GM18867 (cell line): ENCODE data around the gene RGS3.
A peak's percentile ranks its signal among the peaks of the same experiment; 100 is the strongest.

Experiments used
- ATAC-seq: cut with Tn5 transposase; IDR thresholded peaks from one replicate; pipeline ENCODE4 v1.9.1; 2021; ENCODE audit warnings: mild to moderate bottlenecking, moderate library complexity; ENCODE audit not compliant: unreplicated experiment

Gene RGS3

GRCh38 chr9:113509463-113509862, 45.9 kb downstream of the RGS3 start:
- no peak for ATAC-seq

- ATAC-seq: no peak
Observed at GRCh38 chr9:113511047-113511521, 47.6 kb downstream of the RGS3 start.

DNA sequence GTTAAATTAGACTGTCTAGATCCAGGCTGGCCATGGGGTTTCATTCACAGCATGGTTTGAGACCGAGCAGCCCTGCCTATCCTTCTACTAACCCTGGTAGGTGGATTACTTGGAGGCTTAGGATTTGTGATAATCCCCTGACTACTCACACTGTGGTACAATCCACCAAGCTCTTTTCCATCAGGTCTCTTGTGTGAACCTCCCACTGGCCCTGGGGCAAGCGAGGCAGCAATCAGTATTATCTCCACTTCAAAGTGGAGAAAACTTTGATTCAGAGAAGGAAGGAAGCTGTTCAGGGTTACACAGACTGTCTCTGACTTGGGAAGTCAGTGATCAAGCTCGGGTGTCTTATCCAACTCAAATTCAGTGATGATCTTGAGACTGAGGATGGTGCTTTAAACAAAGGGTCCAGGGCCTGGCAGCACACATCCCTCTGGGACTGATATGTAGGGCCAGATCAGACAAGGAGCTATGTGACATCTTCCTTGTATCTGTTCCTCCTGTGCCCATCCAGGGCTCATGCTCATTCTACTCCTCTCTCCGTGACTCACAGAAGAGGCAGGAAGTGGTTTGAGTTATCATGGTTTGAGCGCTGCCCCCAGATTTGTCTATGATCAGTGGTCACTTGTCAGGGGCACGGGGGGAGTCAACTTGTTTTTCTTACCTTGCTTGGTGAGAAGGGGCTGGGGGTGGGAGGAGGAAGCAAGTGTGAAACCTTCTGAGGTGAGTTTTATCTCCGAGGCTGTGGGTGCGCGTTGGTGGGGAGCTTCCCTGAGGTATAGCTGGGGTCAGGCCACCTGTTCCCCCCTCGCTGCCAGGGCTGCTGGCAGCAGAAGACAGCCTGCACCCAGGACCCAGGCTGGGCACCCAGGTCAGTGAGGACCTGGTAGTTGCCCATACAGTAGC, 48.6 kb downstream of the RGS3 start:
- ATAC-seq: peak; percentile 47

GRCh38 chr9:113513111-113513510, 49.6 kb downstream of the RGS3 start:
- ATAC-seq: no peak

DNA sequence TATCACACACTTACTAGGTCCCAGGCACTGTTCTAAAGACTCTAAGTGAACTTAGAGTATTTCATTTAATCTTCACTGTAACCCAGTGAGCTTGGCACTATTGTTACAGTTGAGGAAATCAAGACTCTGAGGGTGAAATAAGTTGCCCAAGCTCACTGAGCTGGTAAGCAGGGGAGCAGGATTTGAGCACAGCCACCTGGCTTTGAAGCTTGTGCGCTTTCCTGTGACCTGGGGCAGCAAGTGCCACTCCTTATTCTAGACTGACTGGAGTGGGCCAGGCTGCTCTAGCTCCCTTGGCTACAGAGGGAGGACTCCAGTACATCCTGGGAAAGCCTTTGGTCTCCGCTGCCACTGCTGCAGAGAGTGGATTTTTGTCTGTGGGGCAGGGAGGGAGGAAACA, 50.0 kb downstream of the RGS3 start:
- ATAC-seq: no peak

- ATAC-seq: no peak
Observed at GRCh38 chr9:113514061-113514460, 50.5 kb downstream of the RGS3 start.

DNA sequence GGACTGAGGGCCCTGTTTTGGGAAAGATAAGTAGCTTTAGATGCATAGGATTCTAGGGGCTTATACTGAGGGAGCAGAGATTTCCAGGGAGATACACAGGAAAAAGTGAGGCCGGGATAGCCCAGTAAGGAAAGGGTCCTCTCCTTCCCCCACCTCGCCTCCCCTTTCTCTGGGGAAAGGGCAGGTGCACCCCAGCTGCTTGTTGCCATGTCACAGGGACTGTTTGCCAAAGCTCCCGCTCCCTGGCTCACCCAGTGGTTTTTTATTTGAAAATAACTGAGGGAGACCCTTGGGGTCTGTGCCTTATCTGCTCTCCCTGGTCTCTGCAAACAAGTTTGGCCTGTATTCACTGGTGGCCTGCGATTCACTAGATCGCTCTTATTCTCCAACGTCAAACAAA, 51.2 kb downstream of the RGS3 start:
- no peak for ATAC-seq

- no peak for ATAC-seq
Observed at GRCh38 chr9:113515862-113516261, 52.3 kb downstream of the RGS3 start.

GRCh38 chr9:113516840-113517577, 53.5 kb downstream of the RGS3 start:
- peak; percentile 92 for ATAC-seq

DNA sequence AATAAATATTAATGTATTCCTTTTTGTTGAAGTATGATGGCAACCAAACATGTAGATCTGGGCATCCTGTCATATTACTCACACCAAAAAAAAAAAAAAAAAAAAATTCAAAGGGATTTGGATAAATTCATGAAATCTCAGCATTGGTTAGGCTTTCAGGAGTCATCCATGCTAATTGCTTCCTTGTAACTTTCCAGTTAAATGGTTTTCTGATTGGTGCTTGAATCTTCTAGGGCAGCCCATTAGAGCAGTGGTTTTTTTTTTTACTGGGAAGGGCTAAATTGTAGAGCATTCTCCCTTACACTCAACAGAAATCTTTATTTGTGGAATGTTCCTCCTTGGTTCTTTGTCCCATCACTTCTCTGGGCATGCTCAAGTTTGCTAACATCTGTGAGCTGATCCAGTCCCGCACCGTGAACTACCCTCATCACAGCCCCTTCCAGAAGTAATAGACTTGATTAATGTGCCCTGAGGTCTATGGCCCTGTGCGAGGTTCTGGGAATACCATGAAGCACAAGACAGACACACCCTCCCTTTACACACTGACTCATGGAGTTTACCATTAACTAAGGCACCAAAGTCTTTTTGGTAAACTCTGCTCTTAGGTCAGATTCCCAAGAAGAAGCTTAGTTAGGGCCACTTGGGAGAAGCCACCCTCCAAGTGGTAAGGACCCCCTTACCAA, 56.0 kb downstream of the RGS3 start:
- no peak for ATAC-seq

DNA sequence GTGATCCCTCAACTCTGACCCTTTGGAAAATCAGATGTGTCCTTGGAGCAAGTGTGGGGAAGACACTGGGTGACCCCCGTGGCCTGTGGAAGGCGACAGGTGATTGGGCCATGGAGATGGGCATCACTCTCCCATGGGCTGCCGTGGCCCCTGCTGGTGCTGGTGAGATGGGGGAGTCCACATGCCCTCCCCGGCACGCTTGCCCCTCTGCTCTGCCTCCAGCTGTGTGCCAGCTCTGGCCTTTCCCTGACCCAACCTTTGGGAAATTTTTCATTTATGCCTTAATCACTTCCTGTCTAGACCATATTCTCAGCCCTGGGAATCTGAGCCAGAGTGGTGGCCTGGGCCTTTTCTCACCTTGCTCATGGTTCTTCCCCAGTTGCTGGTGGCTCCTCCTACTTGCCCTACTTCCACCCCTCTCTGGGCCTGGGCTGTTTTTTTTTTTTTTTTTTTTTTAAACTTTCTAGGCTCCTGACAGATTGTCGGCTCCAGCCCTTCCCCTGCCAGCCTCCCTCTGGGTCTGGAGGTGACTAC, 56.6 kb downstream of the RGS3 start:
- ATAC-seq: peak; percentile 22

DNA sequence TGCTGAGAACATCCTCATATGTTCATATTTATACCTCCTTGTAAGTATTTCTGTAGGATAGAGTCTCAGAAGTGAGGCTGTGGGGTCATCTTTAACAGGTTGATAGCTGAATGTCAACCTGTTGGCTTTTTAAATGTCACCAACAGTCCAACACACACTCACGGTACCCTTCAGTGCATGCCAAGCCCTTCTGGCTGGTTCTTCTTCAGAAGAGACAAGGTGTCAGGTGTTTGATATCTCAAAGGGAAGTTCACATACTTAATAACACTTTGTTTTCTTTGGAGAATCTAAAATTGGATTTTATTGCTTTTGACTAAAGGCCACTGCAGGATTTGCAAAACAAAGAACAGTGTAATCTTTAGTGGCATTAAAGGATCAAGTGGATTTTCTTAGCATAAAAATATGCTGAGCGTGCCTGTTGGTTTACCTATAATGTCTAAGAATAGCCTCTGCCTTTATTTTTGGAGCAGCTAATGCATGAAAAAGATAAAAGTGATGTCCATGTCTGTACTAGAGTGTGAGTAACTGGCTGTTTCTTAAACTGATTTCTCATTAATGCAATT, 58.2 kb downstream of the RGS3 start:
- no peak for ATAC-seq

- ATAC-seq: no peak
Observed at GRCh38 chr9:113522419-113522818, 58.9 kb downstream of the RGS3 start.

GRCh38 chr9:113522858-113523257, 59.3 kb downstream of the RGS3 start:
- no peak for ATAC-seq

GRCh38 chr9:113523421-113524141, 60.1 kb downstream of the RGS3 start:
- peak; percentile 90 for ATAC-seq

- no peak for ATAC-seq
Observed at GRCh38 chr9:113524468-113524867, 60.9 kb downstream of the RGS3 start.

DNA sequence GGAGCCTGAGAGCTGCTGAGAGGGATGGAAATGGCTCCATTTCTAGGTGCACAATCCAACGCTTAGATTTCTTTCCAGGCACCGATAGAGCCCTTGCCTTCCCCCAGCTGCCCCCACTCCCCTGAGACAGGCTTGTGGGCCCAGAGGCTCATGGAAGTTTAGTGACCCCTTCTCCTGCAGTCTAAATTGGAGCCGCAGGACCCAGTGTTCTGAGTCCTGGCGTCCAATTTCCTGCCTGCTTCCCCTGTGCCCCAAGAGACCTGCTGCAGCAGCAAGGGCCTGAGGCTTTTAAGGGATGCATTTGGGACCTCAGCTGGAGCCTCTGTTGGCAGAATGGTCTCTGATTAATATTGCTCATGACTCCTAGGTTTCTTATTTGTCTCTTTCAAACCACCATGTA, 61.7 kb downstream of the RGS3 start:
- no peak for ATAC-seq

DNA sequence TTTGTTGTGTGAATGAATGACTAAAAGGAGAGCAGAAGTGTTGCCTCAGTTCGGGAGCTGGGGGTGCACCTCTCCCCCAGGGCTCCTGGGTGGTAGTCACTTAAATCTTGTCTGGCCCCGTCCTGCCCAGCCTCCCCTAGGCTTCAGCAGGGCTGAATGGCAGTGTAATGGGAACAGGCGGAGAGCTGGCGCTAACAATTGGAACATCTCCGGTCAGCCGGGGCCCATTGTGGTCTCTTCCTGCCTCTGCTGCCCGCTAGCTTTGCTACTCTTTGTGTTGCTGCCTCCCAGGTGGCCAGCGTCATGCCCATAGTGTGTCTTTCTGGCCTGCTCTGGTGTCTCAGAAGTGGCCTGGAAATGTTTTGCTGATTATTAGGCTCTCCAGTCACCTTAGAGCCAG, 62.3 kb downstream of the RGS3 start:
- no peak for ATAC-seq

GRCh38 chr9:113526231-113526746, 62.8 kb downstream of the RGS3 start:
- no peak for ATAC-seq

DNA sequence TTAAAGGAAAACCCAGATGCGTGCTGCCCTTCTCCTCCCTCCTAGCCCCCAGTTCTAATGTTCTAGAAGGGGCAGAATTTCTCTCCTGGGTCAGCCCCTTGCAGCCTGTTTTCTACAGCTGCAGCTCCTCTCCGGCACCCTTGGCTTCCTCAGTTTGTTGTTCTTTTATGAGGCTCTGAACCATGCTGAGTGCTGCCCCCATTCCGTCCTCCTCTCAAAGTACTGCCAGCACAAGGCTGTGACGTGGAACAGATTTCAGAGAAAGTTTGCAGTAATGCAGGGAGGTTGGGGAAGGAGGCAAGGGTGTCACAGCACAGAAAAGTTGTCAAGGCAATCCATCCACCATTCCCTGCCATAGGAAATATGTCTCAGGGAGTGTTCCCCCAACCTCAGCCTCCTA, 63.3 kb downstream of the RGS3 start:
- no peak for ATAC-seq
